H1 (cell line): ENCODE measurements around the gene LTF. TPM values are rescaled to one million over a fixed set of nuclear protein-coding genes. Genes with fewer than 3 reads are reported as not detected.

Experiments used
- CTCF ChIA-PET: fragments of 300-600 bp; sonication (Branson Sonifier 250); formaldehyde crosslinking; loops from one replicate; lab custom pipeline; 2021; ENCODE audit not compliant: partially characterized antibody; lab: Charles Lee
- POLR2A ChIA-PET: fragments of 300-600 bp; sonication (Branson Sonifier 250); formaldehyde crosslinking; loops from one replicate; lab custom pipeline; 2021; ENCODE audit warnings: inconsistent platforms; ENCODE audit not compliant: partially characterized antibody; lab: Charles Lee
- DNase-seq, 2 experiments: peaks; one replicate each; pipeline versions ENCODE4 v3.0.0 to v3.0.0-alpha.2; 2010 to 2022; ENCODE audit warnings: low spot score in 2 of 2, low read depth in 1 of 2, mixed read lengths in 1 of 2
- FAIRE-seq: peaks from 2 replicates; lab custom pipeline; 2011; peaks lifted over from hg19 to GRCh38; lab: Jason Lieb, UNC
- H2AFZ ChIP-seq: 2 replicates; pipeline ENCODE4 v1.8.1; 2012; ENCODE audit warnings: low read length, inconsistent platforms
- H2AK5ac ChIP-seq: 2 replicates; pipeline ENCODE4 v1.6.1; 2013; ENCODE audit warnings: low read depth, low read length
- H2BK120ac ChIP-seq: replicated peaks from 2 replicates; pipeline ENCODE3; 2013; ENCODE audit warnings: low read depth, low read length, inconsistent platforms
- H2BK12ac ChIP-seq: 2 replicates; pipeline ENCODE4 v1.6.1; 2013; ENCODE audit warnings: low read depth, low read length
- H2BK15ac ChIP-seq: 2 replicates; pipeline ENCODE4 v1.6.1; 2013; ENCODE audit warnings: low read length
- H2BK20ac ChIP-seq: 2 replicates; pipeline ENCODE4 v1.6.1; 2013; ENCODE audit warnings: low read length
- H2BK5ac ChIP-seq: 2 replicates; pipeline ENCODE4 v1.6.1; 2013; ENCODE audit warnings: low read depth, low read length
- H3K14ac ChIP-seq: 2 replicates; pipeline ENCODE4 v1.6.1; 2013; ENCODE audit warnings: inconsistent platforms; ENCODE audit not compliant: insufficient read length
- H3K18ac ChIP-seq: 2 replicates; pipeline ENCODE4 v1.6.1; 2013; ENCODE audit warnings: low read length; ENCODE audit errors: extremely low read depth
- H3K23ac ChIP-seq: 2 replicates; pipeline ENCODE4 v1.6.1; 2013; ENCODE audit warnings: inconsistent platforms; ENCODE audit not compliant: insufficient read length
- H3K23me2 ChIP-seq: 2 replicates; pipeline ENCODE4 v1.6.1; 2013; ENCODE audit warnings: low read depth, low read length
- H3K27ac ChIP-seq: 2 replicates; pipeline ENCODE4 v1.6.1; 2011; ENCODE audit warnings: low read depth, low read length, inconsistent platforms
- H3K27me3 ChIP-seq, 4 experiments: replicated peaks in 1 of 4; 1 replicate in 1 of 4; 2 replicates in 3 of 4; pipeline versions ENCODE4 v1.6.1 to v1.8.1; 2011 to 2013; ENCODE audit warnings: low read length in 3 of 4, mild to moderate bottlenecking in 3 of 4, inconsistent platforms in 2 of 4, mixed read lengths in 2 of 4, moderate library complexity in 1 of 4; ENCODE audit not compliant: control insufficient read depth in 3 of 4, insufficient read depth in 3 of 4; ENCODE audit errors: extremely low read depth in 1 of 4
- H3K36me3 ChIP-seq, 4 experiments: 2 replicates each; pipeline versions ENCODE4 v1.6.1 to v1.8.1; 2011 to 2013; ENCODE audit warnings: mild to moderate bottlenecking in 4 of 4, low read length in 3 of 4, moderate library complexity in 2 of 4, control low read depth in 1 of 4, inconsistent platforms in 1 of 4; ENCODE audit not compliant: insufficient read depth in 4 of 4, control insufficient read depth in 2 of 4
- H3K4ac ChIP-seq: replicated peaks from 2 replicates; pipeline ENCODE3; 2013; ENCODE audit warnings: low read length, low read depth, mixed read lengths, inconsistent platforms; ENCODE audit not compliant: insufficient read length
- H3K4me1 ChIP-seq, 4 experiments: replicated peaks in 1 of 4; 1 replicate in 1 of 4; 2 replicates in 3 of 4; pipeline versions ENCODE4 v1.6.1 to v1.8.1; 2011 to 2013; ENCODE audit warnings: low read length in 3 of 4, inconsistent platforms in 2 of 4, mixed read lengths in 1 of 4; ENCODE audit not compliant: insufficient read depth in 4 of 4, control insufficient read depth in 3 of 4
- H3K4me2 ChIP-seq, 2 experiments: 2 replicates each; pipeline versions ENCODE4 v1.6.1 to v1.8.1; 2011 to 2013; ENCODE audit warnings: low read depth in 2 of 2, low read length in 2 of 2, control low read depth in 1 of 2, inconsistent platforms in 1 of 2, mild to moderate bottlenecking in 1 of 2; ENCODE audit not compliant: insufficient read depth in 1 of 2
- H3K4me3 ChIP-seq, 4 experiments: fragments of 200-600, 300-600 bp in 1 of 4; sonication (generic), shearing (Covaris generic), sonication (Bioruptor Twin) in 1 of 4; 2 replicates each; pipeline versions ENCODE4 v1.5.1 to v1.8.1; 2011 to 2016; ENCODE audit warnings: low read length in 4 of 4, low read depth in 3 of 4, control low read depth in 2 of 4, inconsistent platforms in 2 of 4, mild to moderate bottlenecking in 2 of 4, mixed read lengths in 1 of 4, moderate library complexity in 1 of 4; ENCODE audit not compliant: insufficient read depth in 2 of 4; ENCODE audit errors: extremely low read depth in 1 of 4
- H3K56ac ChIP-seq: replicated peaks from 2 replicates; pipeline ENCODE3; 2013; ENCODE audit warnings: low read depth, mild to moderate bottlenecking, mixed read lengths, low read length, inconsistent platforms; ENCODE audit not compliant: insufficient read length
- H3K79me1 ChIP-seq: 2 replicates; pipeline ENCODE4 v1.6.1; 2013; ENCODE audit warnings: low read depth, low read length, control low read depth
- H3K79me2 ChIP-seq, 2 experiments: 2 replicates each; pipeline versions ENCODE4 v1.6.1 to v1.8.1; 2012 to 2013; ENCODE audit warnings: low read length in 2 of 2, mild to moderate bottlenecking in 2 of 2, inconsistent platforms in 1 of 2; ENCODE audit not compliant: insufficient read depth in 2 of 2, control insufficient read depth in 1 of 2
- H3K9ac ChIP-seq, 4 experiments: replicated peaks in 1 of 4; 1 replicate in 1 of 4; 2 replicates in 3 of 4; pipeline versions ENCODE4 v1.6.1 to v1.8.1; 2011 to 2013; ENCODE audit warnings: low read depth in 3 of 4, low read length in 3 of 4, control low read depth in 2 of 4, mild to moderate bottlenecking in 2 of 4, moderate library complexity in 2 of 4, inconsistent platforms in 1 of 4; ENCODE audit errors: extremely low read depth in 1 of 4
- H3K9me3 ChIP-seq, 2 experiments: 2 replicates each; pipeline versions ENCODE4 v1.6.1 to v1.8.1; 2012 to 2013; ENCODE audit warnings: mild to moderate bottlenecking in 2 of 2, moderate library complexity in 2 of 2, control low read depth in 1 of 2, inconsistent platforms in 1 of 2, low read depth in 1 of 2, low read length in 1 of 2, mixed read lengths in 1 of 2; ENCODE audit not compliant: insufficient read depth in 2 of 2
- H4K20me1 ChIP-seq, 2 experiments: replicated peaks in 1 of 2; 2 replicates each; pipeline versions ENCODE3 to v1.8.1; 2011 to 2013; ENCODE audit warnings: inconsistent platforms in 2 of 2, low read length in 2 of 2, mild to moderate bottlenecking in 1 of 2; ENCODE audit not compliant: insufficient read depth in 2 of 2, control insufficient read depth in 1 of 2
- H4K5ac ChIP-seq: 2 replicates; pipeline ENCODE4 v1.6.1; 2013; ENCODE audit warnings: low read length, low read depth, mixed read lengths, inconsistent platforms; ENCODE audit not compliant: insufficient read length
- H4K8ac ChIP-seq: 2 replicates; pipeline ENCODE4 v1.8.0; 2013; ENCODE audit warnings: mild to moderate bottlenecking, moderate library complexity, low read length, inconsistent platforms; ENCODE audit not compliant: insufficient read depth; ENCODE audit errors: extremely low read depth
- H4K91ac ChIP-seq: replicated peaks from 2 replicates; pipeline ENCODE3; 2013; ENCODE audit warnings: low read length, mixed read lengths, inconsistent platforms; ENCODE audit not compliant: insufficient read length
- BCL11A ChIP-seq, 2 experiments: IDR thresholded peaks; one replicate each; pipeline ENCODE4 v1.6.1; 2011; ENCODE audit warnings: low read depth in 2 of 2, low read length in 2 of 2, mild to moderate bottlenecking in 2 of 2
- CBX8 ChIP-seq: fragments of 300-800, 300-1000 bp; sonication (generic); IDR thresholded peaks from 2 replicates; pipeline ENCODE4 v1.7.1; 2016; ENCODE audit warnings: low read depth, low read length, borderline replicate concordance
- MAX ChIP-seq: IDR thresholded peaks from 2 replicates; pipeline ENCODE4 v1.6.1; 2012; ENCODE audit warnings: inconsistent platforms
- SP4 ChIP-seq: IDR thresholded peaks from 2 replicates; pipeline ENCODE4 v1.6.1; 2012; ENCODE audit warnings: low read length, inconsistent platforms
- TAF1 ChIP-seq: IDR thresholded peaks from 2 replicates; pipeline ENCODE4 v1.6.1; 2011; ENCODE audit warnings: mild to moderate bottlenecking, low read depth, low read length
- WGBS, 2 experiments: shearing (Covaris generic) in 1 of 2; methylation state at CpG; one replicate each; pipeline versions ENCODE4 v1.1.6 to v1.1.7; 2013 to 2015; ENCODE audit warnings: low lambda C conversion rate in 2 of 2, mixed read lengths in 2 of 2, inconsistent platforms in 1 of 2, low coverage in 1 of 2, missing lambda C conversion rate in 1 of 2; ENCODE audit not compliant: insufficient replicate concordance in 2 of 2, insufficient coverage in 1 of 2, insufficient read length in 1 of 2; ENCODE audit errors: extremely low coverage in 1 of 2, missing lambda C conversion rate in 1 of 2; 5-methylcytosine and 5-hydroxymethylcytosine counted together
- polyA plus RNA-seq, 7 experiments: library from polyadenylated mRNA; depleted of rRNA in 3 of 7; stranded (reverse) in 5 of 7; unstranded in 2 of 7; fragments of >200 nt in 5 of 7; fragments of 200-250 nt in 2 of 7; gene quantifications; 1 replicate in 5 of 7; 2 replicates in 1 of 7; 4 replicates in 1 of 7; pipeline versions ENCODE4 v1.2.1 to v1.2.3, GENCODE V29; 2011 to 2013; ENCODE audit warnings: missing spikeins in 2 of 7, mixed read lengths in 2 of 7
- total RNA-seq: library from RNA; stranded (reverse); fragmentation: NEBNext Ultra II Directional; extraction: Animal tissue kit (Norgen Biotek cat#: 25700); gene quantifications from 2 replicates; pipeline ENCODE4 v1.2.1, GENCODE V29; 2021

LTF gene
- total and polyA plus RNA-seq, 2 of the 8 experiments (the other 6 are each of a cell fraction or from before 2014, with no cell fraction given), result 0.23 to 0.99 TPM

- DNase-seq (peak in 1 of 2 experiments; percentile 34), FAIRE-seq (no peak)
- no peak overlapping the region for H2BK20ac ChIP-seq
- H3K36me3 ChIP-seq, result no peaks in the 10 kb centered on the region
- no peaks in the 10 kb centered on the region for H3K9me3 ChIP-seq
- no peak overlapping the region for H3K9ac ChIP-seq
- no peak overlapping the region for H2BK15ac ChIP-seq
- H2BK12ac ChIP-seq, result no peak overlapping the region
- no peak overlapping the region for H2BK120ac ChIP-seq
- no peak overlapping the region for H3K18ac ChIP-seq
- no peaks in the 10 kb centered on the region for H3K79me2 ChIP-seq
- no peak overlapping the region for H3K4ac ChIP-seq
- WGBS, 2 experiments, result 85% methylated on average over 5 of the region's 5 CpGs; no CpG with 5 or more reads in 1 of the 2 experiments
- H2AK5ac ChIP-seq, result no peak overlapping the region
- no peak overlapping the region for H3K27ac ChIP-seq
- H3K23ac ChIP-seq, result no peak overlapping the region
- H3K4me3 ChIP-seq, result no peak overlapping the region
- H4K20me1 ChIP-seq, result peaks cover 0 to 1% of the 10 kb centered on the region in 2 experiments
- H2AFZ ChIP-seq, result no peak overlapping the region
- POLR2A ChIA-PET, result interaction anchor here (0.6 kb wide), 1 partner anchor 112 kb away, joined by 3 read pairs; no protein-coding TSS in a partner anchor
- H3K14ac ChIP-seq, result no peak overlapping the region
- H3K79me1 ChIP-seq, result no peaks in the 10 kb centered on the region
- H4K91ac ChIP-seq, result no peak overlapping the region
- no peaks in the 10 kb centered on the region for H3K4me1 ChIP-seq
- no peak overlapping the region for H3K4me2 ChIP-seq
- H3K27me3 ChIP-seq, result peaks cover 0 to under 1% (median 0%) of the 10 kb centered on the region in 4 experiments; a peak in 3 of 7 replicates
- H4K8ac ChIP-seq, result no peak overlapping the region
- peaks cover 2% of the 10 kb centered on the region; the same call in 1 of the 2 replicates for H3K23me2 ChIP-seq
- TF ChIP-seq MAX, result no peak
- TF ChIP-seq TAF1, result no peak
- TF ChIP-seq BCL11A (IDR thresholded peaks at IDR 0.05; ENCODE audit: low read depth in 2 of 2, low read length in 2 of 2), result no peak
- no peak for TF ChIP-seq SP4
- no peak for TF ChIP-seq CBX8
- CTCF ChIA-PET, result interaction anchor here (0.6 to 7.5 kb wide), 6 partner anchors 10 to 1917 kb away, joined by 3 to 38 read pairs (median 4); partner anchors contain the start of gene RTP3
- no peak overlapping the region for H3K56ac ChIP-seq
- no peak overlapping the region for H2BK5ac ChIP-seq
- H4K5ac ChIP-seq, result no peak overlapping the region
These were observed 6.7 kb upstream of the LTF start for GRCh38 chr3:46471371-46471914.
